T-helper 17 cell (primary cell): ENCODE results near the gene ZNF366. TPM values are rescaled to one million over a fixed set of nuclear protein-coding genes. Genes with fewer than 3 reads are reported as not detected.
"Not testable (repeated sequence)": the region's sequence is repeated elsewhere in the genome, so short reads cannot be mapped to it uniquely, and the experiment has no call there.

Experiments
- ATAC-seq: fragments of 150-1000 bp; cut with Tn5 transposase; 2 replicates; pipeline ENCODE4 v1.10.0; 2021; ENCODE audit warnings: mild to moderate bottlenecking, moderate library complexity
- DNase-seq, 3 donors: peaks; one replicate each; pipeline versions ENCODE4 v3.0.0 to v3.0.0-alpha.2; 2020 to 2021
- H3K9me3 ChIP-seq: one replicate; pipeline ENCODE4 v1.7.0; 2013; ENCODE audit warnings: low read length, mild to moderate bottlenecking; ENCODE audit not compliant: control insufficient read depth, poor library complexity, severe bottlenecking
- H3K27ac Mint-ChIP-seq: one replicate; pipeline ENCODE4 v1.8.0; 2022; ENCODE audit warnings: mild to moderate bottlenecking, moderate library complexity, mixed read lengths
- H3K27me3 Mint-ChIP-seq: one replicate; pipeline ENCODE4 v1.8.0; 2022; ENCODE audit warnings: mixed read lengths
- H3K36me3 Mint-ChIP-seq: one replicate; pipeline ENCODE4 v1.8.0; 2022; ENCODE audit warnings: low read depth, mixed read lengths
- H3K4me1 Mint-ChIP-seq: one replicate; pipeline ENCODE4 v1.8.0; 2022; ENCODE audit warnings: mild to moderate bottlenecking, mixed read lengths
- H3K4me3 Mint-ChIP-seq: one replicate; pipeline ENCODE4 v1.8.0; 2022; ENCODE audit warnings: mild to moderate bottlenecking, moderate library complexity, mixed read lengths
- total RNA-seq, 4 donors: library from RNA in 2 of 4; stranded (reverse) in 2 of 4; gene quantifications; one replicate each; pipeline ENCODE4 v1.2.3 and lab custom pipeline; 2022 to 2026

Gene ZNF366
- total RNA-seq, 2 donors from 2014 or later: 0.39 TPM; not detected in 1

DNA sequence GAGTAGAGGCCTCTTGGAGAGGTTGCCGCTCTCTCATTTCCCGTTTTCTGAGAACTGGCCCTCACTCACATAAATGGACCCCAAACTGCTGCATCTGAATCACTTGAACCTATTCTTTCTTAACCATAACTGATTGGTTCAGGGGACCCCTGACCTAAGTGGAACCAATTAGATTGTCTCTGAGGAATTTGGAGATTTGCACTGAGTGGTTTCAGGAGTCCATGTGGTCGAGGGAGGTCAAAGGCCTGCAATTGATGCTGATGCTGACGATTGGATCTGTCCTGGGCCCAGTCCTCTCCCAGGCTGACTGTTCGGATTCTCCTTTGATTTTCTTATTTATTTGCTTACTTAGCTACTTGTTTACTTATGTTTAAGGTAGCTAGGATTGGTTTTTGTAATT, 99.1 kb downstream of the ZNF366 start:
- peaks cover 6% of the 10 kb centered on the region for H3K27me3 Mint-ChIP-seq
- no peaks in the 10 kb centered on the region for H3K36me3 Mint-ChIP-seq
- no peak overlapping the region for H3K4me3 Mint-ChIP-seq
- H3K4me1 Mint-ChIP-seq: no peaks in the 10 kb centered on the region
- no peaks in the 10 kb centered on the region for H3K9me3 ChIP-seq
- H3K27ac Mint-ChIP-seq: no peak overlapping the region
- ATAC-seq (no peak), DNase-seq (no peak)

DNA sequence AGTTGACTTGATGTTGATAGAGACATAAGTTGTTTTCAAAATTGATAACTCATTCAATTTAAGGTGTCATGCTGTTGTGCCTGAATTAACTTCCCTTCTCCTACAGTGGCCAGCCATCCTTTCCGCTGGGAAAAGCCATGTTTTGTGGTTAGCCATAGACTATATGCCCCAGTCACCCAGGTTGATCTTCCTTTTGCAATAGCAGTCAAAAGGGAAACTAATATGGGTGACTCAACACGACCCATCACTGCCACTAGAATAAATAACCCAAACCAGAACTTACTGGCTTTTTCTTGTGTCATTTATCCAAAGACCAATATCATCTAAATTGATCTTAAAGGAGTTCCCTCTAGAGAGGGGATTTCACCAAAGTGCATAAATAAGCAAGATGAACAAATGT, 99.7 kb downstream of the ZNF366 start:
- H3K27me3 Mint-ChIP-seq: peaks cover 6% of the 10 kb centered on the region
- no peak overlapping the region for H3K4me3 Mint-ChIP-seq
- DNase-seq (no peak), ATAC-seq (no peak)
- no peaks in the 10 kb centered on the region for H3K9me3 ChIP-seq
- H3K27ac Mint-ChIP-seq: no peak overlapping the region
- H3K36me3 Mint-ChIP-seq: no peaks in the 10 kb centered on the region
- no peaks in the 10 kb centered on the region for H3K4me1 Mint-ChIP-seq

DNA sequence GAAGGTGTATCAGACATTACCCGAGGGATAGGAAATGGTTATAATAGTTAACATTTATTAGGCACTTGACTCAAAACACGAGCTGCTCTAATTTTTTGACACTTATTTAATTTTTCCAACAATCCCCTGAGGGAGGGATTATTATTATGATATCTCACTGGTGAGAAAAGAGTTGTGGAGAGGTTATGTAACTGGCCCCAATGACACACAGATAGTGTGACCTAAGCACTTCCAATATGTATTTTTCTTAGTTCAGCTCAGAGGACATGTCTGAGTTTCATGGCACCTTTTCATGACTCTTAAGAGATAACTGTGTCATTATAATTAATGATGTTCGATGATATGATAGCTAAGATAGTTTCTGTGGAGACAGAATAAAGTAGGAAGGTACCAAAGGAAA, 100.1 kb downstream of the ZNF366 start:
- Mint-ChIP-seq H3K4me3 (no peak overlapping the region), H3K27ac (no peak overlapping the region), H3K4me1 (no peaks in the 10 kb centered on the region), H3K27me3 (peaks cover 6% of the 10 kb centered on the region), H3K36me3 (no peaks in the 10 kb centered on the region)
- ATAC-seq (no peak), DNase-seq (no peak)
- H3K9me3 ChIP-seq: no peaks in the 10 kb centered on the region

DNA sequence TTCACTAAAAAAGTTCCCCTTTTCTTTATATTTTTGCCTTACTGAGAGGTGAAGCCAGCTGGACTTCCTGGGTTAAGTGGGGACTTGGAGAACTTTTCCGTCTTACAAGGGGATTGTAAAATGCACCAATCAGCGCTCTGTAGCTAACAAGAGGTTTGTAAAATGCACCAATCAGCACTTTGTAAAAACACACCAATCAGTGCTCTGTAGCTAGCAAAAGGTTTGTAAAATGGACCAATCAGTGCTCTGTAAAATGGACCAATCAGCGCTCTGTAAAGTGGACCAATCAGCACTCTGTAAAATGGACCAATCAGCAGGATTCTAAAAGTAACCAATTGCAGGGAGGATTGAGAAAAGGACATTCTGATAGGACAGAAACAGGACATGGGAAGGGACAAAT, 102.4 kb downstream of the ZNF366 start:
- not testable (repeated sequence) for ATAC-seq, H3K4me3 Mint-ChIP-seq, H3K27ac Mint-ChIP-seq, H3K27me3 Mint-ChIP-seq, H3K4me1 Mint-ChIP-seq, H3K9me3 ChIP-seq, H3K36me3 Mint-ChIP-seq, DNase-seq

DNA sequence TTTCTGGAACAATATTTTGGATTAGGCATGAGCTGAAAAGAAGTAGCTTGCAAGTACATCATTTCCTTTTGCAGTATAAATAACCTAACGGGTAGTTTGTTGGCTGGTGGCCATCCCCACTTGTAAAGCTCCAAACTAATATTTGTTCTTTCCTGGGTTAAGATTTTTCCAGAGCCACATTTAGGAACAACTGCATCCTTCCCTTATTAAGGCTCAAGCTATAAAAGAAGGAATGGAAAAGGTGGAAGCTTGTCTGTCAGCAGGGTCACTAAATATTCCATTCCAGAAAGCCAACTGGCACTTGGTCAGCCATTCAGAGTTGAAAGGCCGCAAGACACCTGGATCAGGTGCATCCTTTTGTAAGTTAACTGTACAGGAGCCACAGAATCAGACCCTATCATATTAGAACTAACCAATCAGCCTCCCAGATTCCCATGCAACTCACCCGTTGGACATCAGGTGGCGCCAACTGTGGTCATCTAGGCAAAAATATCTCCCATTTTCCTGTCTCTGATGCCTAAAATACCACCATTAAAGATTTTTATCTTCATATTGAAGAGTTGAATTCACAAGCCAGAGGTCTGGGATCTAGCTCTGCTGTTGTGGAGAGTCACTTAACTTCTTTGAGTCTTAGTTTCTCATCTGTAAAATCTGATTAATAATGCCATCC, 104.1 kb downstream of the ZNF366 start:
- H3K4me3 Mint-ChIP-seq: no peak overlapping the region
- DNase-seq (no peak), ATAC-seq (no peak)
- no peak overlapping the region for H3K27ac Mint-ChIP-seq
- no peaks in the 10 kb centered on the region for H3K9me3 ChIP-seq
- H3K27me3 Mint-ChIP-seq: peaks cover 8% of the 10 kb centered on the region
- no peaks in the 10 kb centered on the region for H3K36me3 Mint-ChIP-seq
- H3K4me1 Mint-ChIP-seq: no peaks in the 10 kb centered on the region

DNA sequence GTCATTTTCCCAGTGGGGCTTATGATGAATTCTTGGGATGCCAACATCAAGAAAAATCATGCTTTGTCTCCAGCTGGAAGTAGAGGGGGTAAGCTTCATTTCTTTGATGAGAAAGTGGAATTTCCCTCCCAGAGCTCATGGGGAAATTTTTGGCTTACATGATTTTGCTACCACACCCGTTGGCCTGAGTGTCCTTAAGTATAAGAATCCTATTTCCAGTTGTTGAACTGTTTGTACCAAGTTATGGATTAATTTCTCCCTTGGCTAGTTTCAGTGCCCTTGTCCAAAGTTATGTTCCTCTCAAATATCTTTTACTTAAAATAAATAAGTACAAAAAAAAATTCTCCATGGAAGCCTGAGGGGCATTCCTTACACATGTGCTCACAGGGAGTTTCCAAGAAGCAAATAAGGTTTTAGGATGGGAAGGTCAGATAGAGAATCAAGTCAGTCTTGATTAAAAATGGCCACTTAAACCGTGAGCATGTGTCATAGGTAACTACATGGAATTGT, 104.8 kb downstream of the ZNF366 start:
- H3K4me3 Mint-ChIP-seq: no peak overlapping the region
- DNase-seq: no peak
- no peaks in the 10 kb centered on the region for H3K4me1 Mint-ChIP-seq
- no peak overlapping the region for H3K27ac Mint-ChIP-seq
- H3K9me3 ChIP-seq: no peaks in the 10 kb centered on the region
- no peaks in the 10 kb centered on the region for H3K36me3 Mint-ChIP-seq
- peaks cover 13% of the 10 kb centered on the region for H3K27me3 Mint-ChIP-seq
- no peak for ATAC-seq

DNA sequence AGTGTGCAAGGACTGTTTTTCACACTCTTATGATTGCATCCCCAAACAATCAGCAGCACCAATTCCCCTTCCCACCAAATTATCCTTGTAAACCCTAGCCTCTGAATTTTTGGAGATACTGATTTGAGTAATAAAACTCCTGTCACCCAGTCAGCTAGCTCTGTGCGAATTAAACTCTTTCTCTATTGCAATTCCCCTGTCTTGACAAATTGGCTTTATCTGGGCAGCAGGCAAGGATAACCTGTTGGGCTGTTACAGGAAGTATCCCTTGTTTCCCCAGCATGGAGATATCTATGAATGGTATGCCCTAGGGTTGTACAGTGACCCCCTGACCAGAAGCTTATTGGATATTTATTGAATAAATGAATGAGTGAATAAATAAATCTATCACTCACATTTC, 106.3 kb downstream of the ZNF366 start:
- Mint-ChIP-seq H3K4me3 (no peak overlapping the region), H3K27me3 (peaks cover 18% of the 10 kb centered on the region), H3K4me1 (no peaks in the 10 kb centered on the region), H3K27ac (no peak overlapping the region), H3K36me3 (no peaks in the 10 kb centered on the region)
- DNase-seq (no peak), ATAC-seq (no peak)
- no peaks in the 10 kb centered on the region for H3K9me3 ChIP-seq

DNA sequence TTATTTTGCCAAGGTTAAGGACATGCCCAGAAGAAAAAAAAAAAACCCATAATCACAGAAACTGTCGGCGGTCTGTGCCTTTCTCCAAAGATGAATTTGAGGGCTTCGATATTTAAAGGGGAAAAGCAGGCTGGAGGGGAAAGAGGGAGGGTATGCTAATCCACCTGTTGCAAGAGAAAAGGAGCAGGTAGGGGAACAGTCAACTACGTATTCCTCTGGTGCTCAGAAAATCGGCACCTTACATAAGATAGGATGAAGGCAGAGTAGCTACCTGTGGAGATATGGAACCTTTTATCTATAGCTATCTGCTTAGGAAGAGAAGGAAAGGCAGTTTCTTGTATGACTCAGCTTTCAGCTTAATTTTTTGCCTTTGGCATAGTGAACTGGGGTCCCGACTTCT, 109.4 kb downstream of the ZNF366 start:
- no peaks in the 10 kb centered on the region for H3K4me1 Mint-ChIP-seq
- DNase-seq: no peak
- no peak for ATAC-seq
- H3K27me3 Mint-ChIP-seq: peaks cover 48% of the 10 kb centered on the region
- no peaks in the 10 kb centered on the region for H3K9me3 ChIP-seq
- H3K36me3 Mint-ChIP-seq: no peaks in the 10 kb centered on the region
- no peak overlapping the region for H3K27ac Mint-ChIP-seq
- H3K4me3 Mint-ChIP-seq: no peak overlapping the region

DNA sequence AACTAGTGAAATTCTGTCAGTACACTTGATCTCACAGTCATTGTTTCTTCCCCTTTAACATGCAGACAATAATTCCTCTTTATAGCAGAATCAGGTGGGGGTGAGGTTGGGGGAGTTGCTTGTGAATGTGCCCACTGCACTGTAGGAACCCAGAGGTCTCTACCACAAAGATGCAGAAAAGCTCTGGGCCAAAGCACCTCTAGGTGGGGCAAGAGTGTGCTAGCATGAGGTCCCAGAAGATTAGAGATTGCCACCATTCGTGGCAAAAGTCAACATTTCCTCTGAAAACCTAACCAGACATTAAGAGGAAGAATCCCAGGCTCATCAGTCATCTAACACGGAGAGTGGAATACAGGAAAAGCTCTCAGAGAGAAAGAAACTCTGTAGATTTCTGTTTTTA, 112.5 kb downstream of the ZNF366 start:
- DNase-seq (no peak), ATAC-seq (no peak)
- Mint-ChIP-seq H3K4me3 (no peak overlapping the region), H3K36me3 (no peaks in the 10 kb centered on the region), H3K27ac (no peak overlapping the region), H3K27me3 (peaks cover 52% of the 10 kb centered on the region), H3K4me1 (no peaks in the 10 kb centered on the region)
- no peaks in the 10 kb centered on the region for H3K9me3 ChIP-seq

DNA sequence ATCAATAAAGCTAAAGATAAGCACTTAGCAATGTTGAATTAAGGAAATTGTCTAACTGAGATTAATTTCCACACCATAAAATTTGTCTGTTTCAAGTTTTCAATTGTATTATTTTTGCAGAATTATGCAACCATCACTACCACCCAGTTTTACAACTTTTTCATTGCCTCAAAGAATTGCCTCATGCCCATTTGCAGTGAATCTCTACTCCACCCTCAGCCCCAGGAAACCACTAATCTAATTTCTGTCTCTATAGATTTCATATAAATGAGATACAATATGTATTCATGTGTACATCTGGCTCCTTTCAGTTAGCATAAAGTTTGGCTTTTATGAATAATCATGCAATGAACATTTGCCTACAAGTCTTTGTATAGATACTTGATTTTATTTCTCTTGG, 114.2 kb downstream of the ZNF366 start:
- Mint-ChIP-seq H3K27me3 (peaks cover 53% of the 10 kb centered on the region), H3K4me3 (no peak overlapping the region)

More for the DNA sequence above, 114.2 kb downstream of the ZNF366 start:
- no peak for DNase-seq
- Mint-ChIP-seq H3K4me1 (no peaks in the 10 kb centered on the region), H3K27ac (no peak overlapping the region), H3K36me3 (no peaks in the 10 kb centered on the region)
- H3K9me3 ChIP-seq: no peaks in the 10 kb centered on the region
- no peak for ATAC-seq

Other genes starting within 250 kb of the ZNF366 start
- gene MRPS27, start 187.2 kb downstream of the ZNF366 start, total RNA-seq: 10 to 100 TPM; 37.8 to 39.3 TPM
- gene PTCD2, start 187.0 kb downstream of the ZNF366 start, total RNA-seq: 1 to 10 TPM; 4.0 to 5.9 TPM